H9 (cell line): Measurements from ENCODE around the gene TIPIN. TPM values are rescaled to one million over a fixed set of nuclear protein-coding genes. Genes with fewer than 3 reads are reported as not detected.

ENCODE experiments used
- DNase-seq: peaks from one replicate; pipeline ENCODE4 v3.0.0-alpha.2; 2017
- H2AFZ ChIP-seq: one replicate; pipeline ENCODE4 v1.6.1; 2013; ENCODE audit warnings: mild to moderate bottlenecking, low read length, control low read depth, moderate library complexity
- H2AK5ac ChIP-seq: 2 replicates; pipeline ENCODE4 v1.6.1; 2013; ENCODE audit warnings: low read length, control low read depth, mixed read lengths; ENCODE audit not compliant: insufficient read length
- H2BK120ac ChIP-seq: one replicate; pipeline ENCODE4 v1.6.1; 2013; ENCODE audit warnings: low read depth, mild to moderate bottlenecking, low read length, control low read depth, inconsistent platforms; ENCODE audit not compliant: poor library complexity, severe bottlenecking
- H2BK12ac ChIP-seq: 2 replicates; pipeline ENCODE4 v1.6.1; 2013; ENCODE audit warnings: low read length, control low read depth, mixed read lengths, low read depth; ENCODE audit not compliant: insufficient read length
- H2BK15ac ChIP-seq: 2 replicates; pipeline ENCODE4 v1.6.1; 2013; ENCODE audit warnings: low read depth, low read length, control low read depth
- H2BK20ac ChIP-seq: one replicate; pipeline ENCODE4 v1.6.1; 2013; ENCODE audit warnings: low read depth, mild to moderate bottlenecking, low read length, control low read depth, inconsistent platforms; ENCODE audit not compliant: poor library complexity, severe bottlenecking
- H2BK5ac ChIP-seq: 2 replicates; pipeline ENCODE4 v1.6.1; 2013; ENCODE audit warnings: low read length, control low read depth, mixed read lengths; ENCODE audit not compliant: insufficient read length
- H3K14ac ChIP-seq: 2 replicates; pipeline ENCODE4 v1.6.1; 2013; ENCODE audit warnings: low read length, control low read depth; ENCODE audit not compliant: insufficient read depth
- H3K18ac ChIP-seq: 2 replicates; pipeline ENCODE4 v1.6.1; 2013; ENCODE audit warnings: low read depth, mild to moderate bottlenecking, mixed read lengths, low read length, control low read depth; ENCODE audit not compliant: insufficient read length
- H3K23ac ChIP-seq: 2 replicates; pipeline ENCODE4 v1.6.1; 2013; ENCODE audit warnings: low read length, control low read depth, mixed read lengths, low read depth; ENCODE audit not compliant: insufficient read length
- H3K23me2 ChIP-seq: 2 replicates; pipeline ENCODE4 v1.6.1; 2013; ENCODE audit warnings: low read depth, mild to moderate bottlenecking, mixed read lengths, low read length, control low read depth; ENCODE audit not compliant: insufficient read length, poor library complexity, severe bottlenecking
- H3K27ac ChIP-seq: 2 replicates; pipeline ENCODE4 v1.5.1; 2013; ENCODE audit warnings: low read length, control low read depth, mixed read lengths, low read depth; ENCODE audit not compliant: insufficient read length
- H3K27me3 ChIP-seq: 2 replicates; pipeline ENCODE4 v1.6.1; 2013; ENCODE audit warnings: low read length, control low read depth, inconsistent platforms; ENCODE audit not compliant: insufficient read depth
- H3K4ac ChIP-seq: 2 replicates; pipeline ENCODE4 v1.6.1; 2013; ENCODE audit warnings: low read depth, mild to moderate bottlenecking, control low read depth, inconsistent platforms, low read length, moderate library complexity
- H3K4me1 ChIP-seq: 2 replicates; pipeline ENCODE4 v1.6.1; 2013; ENCODE audit warnings: low read length, control low read depth, inconsistent platforms; ENCODE audit not compliant: insufficient read depth
- H3K4me2 ChIP-seq: 2 replicates; pipeline ENCODE4 v1.6.1; 2013; ENCODE audit warnings: low read length, control low read depth, mixed read lengths; ENCODE audit not compliant: insufficient read length, insufficient read depth
- H3K56ac ChIP-seq: 2 replicates; pipeline ENCODE4 v1.6.1; 2013; ENCODE audit warnings: low read depth, mild to moderate bottlenecking, mixed read lengths, low read length, control low read depth; ENCODE audit not compliant: insufficient read length
- H3K79me1 ChIP-seq: 2 replicates; pipeline ENCODE4 v1.6.1; 2013; ENCODE audit warnings: low read depth, mild to moderate bottlenecking, moderate library complexity, low read length, control low read depth, inconsistent platforms; ENCODE audit not compliant: insufficient read depth, poor library complexity, severe bottlenecking
- H3K79me2 ChIP-seq: 2 replicates; pipeline ENCODE4 v1.6.1; 2013; ENCODE audit warnings: low read length, control low read depth, inconsistent platforms; ENCODE audit not compliant: insufficient read depth
- H3K9ac ChIP-seq: 2 replicates; pipeline ENCODE4 v1.6.1; 2013; ENCODE audit warnings: low read length, control low read depth, mixed read lengths; ENCODE audit not compliant: insufficient read length; ENCODE audit errors: extremely low read depth
- H3K9me3 ChIP-seq: one replicate; pipeline ENCODE4 v1.6.1; 2013; ENCODE audit warnings: low read depth, low read length, inconsistent platforms; ENCODE audit not compliant: control insufficient read depth
- H3T11ph ChIP-seq: one replicate; pipeline ENCODE4 v1.6.1; 2013; ENCODE audit warnings: mild to moderate bottlenecking, low read length, control low read depth, inconsistent platforms
- H4K20me1 ChIP-seq: one replicate; pipeline ENCODE4 v1.6.1; 2013; ENCODE audit not compliant: control insufficient read depth, insufficient read length, insufficient read depth
- H4K5ac ChIP-seq: 2 replicates; pipeline ENCODE4 v1.6.1; 2013; ENCODE audit warnings: low read depth, mild to moderate bottlenecking, mixed read lengths, low read length, control low read depth; ENCODE audit not compliant: insufficient read length
- H4K8ac ChIP-seq: replicated peaks from 2 replicates; pipeline ENCODE4 v1.6.1; 2013; ENCODE audit warnings: low read length, control low read depth, mixed read lengths, low read depth; ENCODE audit not compliant: insufficient read length
- H4K91ac ChIP-seq: 2 replicates; pipeline ENCODE4 v1.6.1; 2013; ENCODE audit warnings: low read depth, mild to moderate bottlenecking, moderate library complexity, mixed read lengths, low read length, control low read depth; ENCODE audit not compliant: insufficient read length
- H3K27ac Mint-ChIP-seq, 3 experiments: 2 replicates in 2 of 3; 3 replicates in 1 of 3; pipeline ENCODE4 v1.8.0; 2020 to 2021; ENCODE audit warnings: mixed read lengths in 3 of 3, mild to moderate bottlenecking in 1 of 3, moderate library complexity in 1 of 3
- H3K27me3 Mint-ChIP-seq: 2 replicates; pipeline ENCODE4 v1.8.0; 2021; ENCODE audit warnings: low read depth, mild to moderate bottlenecking, moderate library complexity, mixed read lengths
- H3K36me3 Mint-ChIP-seq, 3 experiments: 2 replicates in 2 of 3; 3 replicates in 1 of 3; pipeline ENCODE4 v1.8.0; 2020 to 2021; ENCODE audit warnings: low read depth in 3 of 3, mixed read lengths in 3 of 3; ENCODE audit not compliant: insufficient read depth in 1 of 3
- H3K4me1 Mint-ChIP-seq, 2 experiments: 2 replicates each; pipeline ENCODE4 v1.8.0; 2020; ENCODE audit warnings: mixed read lengths in 2 of 2
- H3K4me3 Mint-ChIP-seq, 2 experiments: 2 replicates in 1 of 2; 3 replicates in 1 of 2; pipeline ENCODE4 v1.8.0; 2020 to 2021; ENCODE audit warnings: mild to moderate bottlenecking in 2 of 2, mixed read lengths in 2 of 2, moderate library complexity in 1 of 2
- H3K9me3 Mint-ChIP-seq, 2 experiments: 2 replicates in 1 of 2; 3 replicates in 1 of 2; pipeline ENCODE4 v1.8.0; 2020; ENCODE audit warnings: mild to moderate bottlenecking in 2 of 2, mixed read lengths in 2 of 2, moderate library complexity in 1 of 2
- CTCF ChIP-seq: fragments of 200-600 bp; sonication (generic); conservative IDR thresholded peaks from 3 replicates; pipeline ENCODE4 v1.8.0; 2021; ENCODE audit warnings: antibody characterized with exemption, mild to moderate bottlenecking
- WGBS: extraction: QIAGEN DNeasy Blood & Tissue Kit; methylation state at CpG from one replicate; pipeline ENCODE4 v1.1.7; 2013; ENCODE audit warnings: missing lambda C conversion rate, low lambda C conversion rate, mixed read lengths; ENCODE audit not compliant: insufficient read length; ENCODE audit errors: extremely low coverage; 5-methylcytosine and 5-hydroxymethylcytosine counted together
- total RNA-seq: library from RNA; stranded (reverse); gene quantifications from 2 replicates; pipeline ENCODE4 v1.2.1, GENCODE V29; 2021

The TIPIN gene
- total RNA-seq, 1 experiment from 2014 or later: 26.9 TPM

GRCh38 chr15:66326051-66326450 lies 30.4 kb downstream of the TIPIN start:
- Histone ChIP-seq H3K4me1 (no peaks in the 10 kb centered on the region), H3K9ac (no peak overlapping the region), H2BK20ac (no peak overlapping the region), H3K27ac (no peak overlapping the region), H3K4ac (no peak overlapping the region), H2BK5ac (no peak overlapping the region), H2BK15ac (no peak overlapping the region), H3T11ph (no peak overlapping the region), H4K8ac (no peak overlapping the region), H2AK5ac (no peak overlapping the region), H2BK12ac (no peak overlapping the region), H2AFZ (no peak overlapping the region), H4K91ac (no peak overlapping the region), H3K9me3 (no peaks in the 10 kb centered on the region), H4K5ac (no peak overlapping the region), H3K23me2 (no peaks in the 10 kb centered on the region), H2BK120ac (no peak overlapping the region), H3K4me2 (no peak overlapping the region), H3K23ac (no peak overlapping the region), H3K14ac (no peak overlapping the region), H3K79me1 (no peaks in the 10 kb centered on the region), H4K20me1 (no peaks in the 10 kb centered on the region), H3K18ac (no peak overlapping the region), H3K56ac (no peak overlapping the region), H3K79me2 (no peaks in the 10 kb centered on the region), H3K27me3 (no peaks in the 10 kb centered on the region)
- Mint-ChIP-seq H3K4me1 (0 out of 4 replicates have a peak, but pooled peaks cover 0 to 4% of the 10 kb centered on the region in 2 experiments), H3K4me3 (no peak overlapping the region), H3K36me3 (peaks cover 25 to 69% (median 59%) of the 10 kb centered on the region in 3 experiments; a peak in 6 of 7 replicates), H3K27ac (peak overlapping the region in 1 of 3 experiments; percentile 62; a peak in 3 of 7 replicates), H3K27me3 (no peaks in the 10 kb centered on the region), H3K9me3 (no peaks in the 10 kb centered on the region)
- no peak for TF ChIP-seq CTCF
- WGBS: no CpG with 5 or more reads among the region's 11 CpGs
- DNase-seq: no peak
